GM19455 (cell line): ENCODE measurements around the gene ADD3.

Experiments
- ATAC-seq: cut with Tn5 transposase; IDR thresholded peaks from one replicate; pipeline ENCODE4 v1.9.1; 2021; ENCODE audit not compliant: unreplicated experiment

ADD3 gene

GRCh38 chr10:110144507-110144906 is 136.7 kb downstream of the ADD3 start:
- ATAC-seq, result no peak

- no peak for ATAC-seq
Measured at GRCh38 chr10:110147961-110148360, 140.2 kb downstream of the ADD3 start.

- ATAC-seq, result no peak
Measured at GRCh38 chr10:110149259-110149658, 141.5 kb downstream of the ADD3 start.

- ATAC-seq, result no peak
Measured at GRCh38 chr10:110150046-110150445, 142.3 kb downstream of the ADD3 start.

- ATAC-seq, result no peak
Measured at GRCh38 chr10:110150981-110151380, 143.2 kb downstream of the ADD3 start.

- ATAC-seq, result no peak
Measured at GRCh38 chr10:110151467-110151866, 143.7 kb downstream of the ADD3 start.

GRCh38 chr10:110151971-110152370 is 144.2 kb downstream of the ADD3 start:
- ATAC-seq, result no peak

GRCh38 chr10:110153396-110153795 is 145.6 kb downstream of the ADD3 start:
- no peak for ATAC-seq

GRCh38 chr10:110156046-110156445 is 148.3 kb downstream of the ADD3 start:
- ATAC-seq, result no peak

GRCh38 chr10:110158051-110159005 is 150.5 kb downstream of the ADD3 start:
- ATAC-seq, result no peak

- ATAC-seq, result no peak
Measured at GRCh38 chr10:110160081-110160480, 152.3 kb downstream of the ADD3 start.

- ATAC-seq, result no peak
Measured at GRCh38 chr10:110160522-110160921, 152.7 kb downstream of the ADD3 start.

- ATAC-seq, result no peak
Measured at GRCh38 chr10:110162741-110163145, 155.0 kb downstream of the ADD3 start.

- no peak for ATAC-seq
Measured at GRCh38 chr10:110163192-110163773, 155.5 kb downstream of the ADD3 start.

- no peak for ATAC-seq
Measured at GRCh38 chr10:110163841-110164240, 156.1 kb downstream of the ADD3 start.

- ATAC-seq, result no peak
Measured at GRCh38 chr10:110165239-110165638, 157.5 kb downstream of the ADD3 start.

GRCh38 chr10:110167149-110167548 is 159.4 kb downstream of the ADD3 start:
- no peak for ATAC-seq

GRCh38 chr10:110168601-110169481 is 161.1 kb downstream of the ADD3 start:
- no peak for ATAC-seq

- ATAC-seq, result no peak
Measured at GRCh38 chr10:110169586-110169985, 161.8 kb downstream of the ADD3 start.

GRCh38 chr10:110170142-110170971 is 162.6 kb downstream of the ADD3 start:
- no peak for ATAC-seq
